Measurements from ENCODE around the gene SLC39A11. TPM values are rescaled to one million over a fixed set of nuclear protein-coding genes. Genes with fewer than 3 reads are reported as not detected.

Gene SLC39A11
- total and polyA plus RNA-seq, 8 donors = 5.2 to 62.0 (median 12.9) TPM

- intact Hi-C loops (cut with DNase I; ENCODE audit: low total_unique reads) = loop anchor here (10.0 kb wide), 1 partner anchor 169 kb away; no protein-coding TSS in a partner anchor
- no peak for TF ChIP-seq POLR2AphosphoS5 (IDR thresholded peaks at IDR 0.05)
- peak in 5 of 7 experiments; percentile 56 to 86 (median 76) for TF ChIP-seq CTCF (IDR thresholded peaks at IDR 0.05)
- TF ChIP-seq POLR2A (IDR thresholded peaks at IDR 0.05) = no peak
- H3K4me3 ChIP-seq = no peak overlapping the region
- no peaks in the 10 kb centered on the region for H3K9me3 ChIP-seq
- no peak overlapping the region for H3K27ac ChIP-seq
- peaks cover 4 to 19% (median 11%) of the 10 kb centered on the region in 4 donors for H3K4me1 ChIP-seq
- H3K36me3 ChIP-seq = no peaks in the 10 kb centered on the region
- peak; percentile 75 to 88 for DNase-seq
- 39 to 52% (median 44%) methylated on average over 10 to 11 of the region's 11 CpGs for WGBS, 5 donors
- H3K27me3 ChIP-seq = no peaks in the 10 kb centered on the region
Measured at GRCh38 chr17:72985882-72986720, 106.4 kb downstream of the SLC39A11 start.

GRCh38 chr17:72984926-72985325 lies 107.6 kb downstream of the SLC39A11 start:
- DNase-seq = no peak
- TF ChIP-seq CTCF (IDR thresholded peaks at IDR 0.05) (no peak), POLR2AphosphoS5 (IDR thresholded peaks at IDR 0.05) (no peak), EP300 (IDR thresholded peaks at IDR 0.05) (no peak), POLR2A (IDR thresholded peaks at IDR 0.05) (no peak)
- no peaks in the 10 kb centered on the region for H3K36me3 ChIP-seq
- H3K9me3 ChIP-seq = no peaks in the 10 kb centered on the region
- intact Hi-C loops (cut with DNase I; ENCODE audit: low total_unique reads) = loop anchor here (10.0 kb wide), 1 partner anchor 170 kb away; no protein-coding TSS in a partner anchor
- WGBS, 5 donors = 69 to 77% (median 70%) methylated on average over 7 of the region's 7 CpGs
- no peaks in the 10 kb centered on the region for H3K27me3 ChIP-seq
- no peak overlapping the region for H3K4me3 ChIP-seq
- H3K4me1 ChIP-seq = peaks cover 4 to 19% (median 11%) of the 10 kb centered on the region in 4 donors
- H3K27ac ChIP-seq = peak overlapping the region in 2 of 5 donors; percentile 30 to 59

- 61 to 81% (median 65%) methylated on average over 9 of the region's 9 CpGs for WGBS, 5 donors
- Histone ChIP-seq H3K36me3 (no peaks in the 10 kb centered on the region), H3K27me3 (no peaks in the 10 kb centered on the region), H3K4me1 (peaks cover 4 to 19% (median 11%) of the 10 kb centered on the region in 4 donors), H3K4me3 (no peak overlapping the region), H3K9me3 (no peaks in the 10 kb centered on the region), H3K27ac (peak overlapping the region in 2 of 5 donors; percentile 7 to 30)
- DNase-seq = no peak
- TF ChIP-seq CTCF (IDR thresholded peaks at IDR 0.05) (no peak), POLR2AphosphoS5 (IDR thresholded peaks at IDR 0.05) (no peak)
- intact Hi-C loops (cut with DNase I; ENCODE audit: low total_unique reads) = loop anchor here (10.0 kb wide), 1 partner anchor 170 kb away; no protein-coding TSS in a partner anchor
Measured at GRCh38 chr17:72984145-72984925, 108.2 kb downstream of the SLC39A11 start.

GRCh38 chr17:72982680-72983079 lies 109.8 kb downstream of the SLC39A11 start:
- Histone ChIP-seq H3K4me1 (peaks cover 16 to 31% (median 26%) of the 10 kb centered on the region in 4 donors), H3K9me3 (no peaks in the 10 kb centered on the region), H3K27ac (no peak overlapping the region), H3K27me3 (no peaks in the 10 kb centered on the region), H3K4me3 (no peak overlapping the region), H3K36me3 (no peaks in the 10 kb centered on the region)
- no peak for TF ChIP-seq POLR2AphosphoS5 (IDR thresholded peaks at IDR 0.05)
- TF ChIP-seq EP300 (IDR thresholded peaks at IDR 0.05) = no peak
- TF ChIP-seq POLR2A (IDR thresholded peaks at IDR 0.05) = no peak
- TF ChIP-seq CTCF (IDR thresholded peaks at IDR 0.05) = no peak
- intact Hi-C loops (cut with DNase I; ENCODE audit: low total_unique reads) = loop anchor here (10.0 kb wide), 1 partner anchor 172 kb away; no protein-coding TSS in a partner anchor
- DNase-seq = no peak
- 45 to 68% (median 50%) methylated on average over 3 of the region's 3 CpGs for WGBS, 5 donors
